ENCODE results near the gene SGPL1. TPM values are rescaled to one million over a fixed set of nuclear protein-coding genes. Genes with fewer than 3 reads are reported as not detected.

SGPL1 gene
- total RNA-seq, 5 donors from 2014 or later (not counting 1 experiment from before 2014, with no cell fraction given): 25.0 to 36.8 (median 27.9) TPM

GRCh38 chr10:70872291-70872690 lies 56.5 kb downstream of the SGPL1 start:
- H3K27ac Mint-ChIP-seq: no peak overlapping the region
- 97% methylated on average over 5 of the region's 7 CpGs for WGBS (ENCODE audit: insufficient coverage)
- DNase-seq (no peak), ATAC-seq (replicated peaks in 1 of 4) (no peak)
- no peak overlapping the region for H3K4me3 Mint-ChIP-seq
- Histone ChIP-seq H3K36me3 (ENCODE audit: control insufficient read depth in 2 of 2, extremely low read depth in 1 of 2, insufficient read depth in 1 of 2, low read length in 1 of 2) (peaks cover 23 to 44% of the 10 kb centered on the region in 2 donors), H3K4me1 (ENCODE audit: control insufficient read depth in 1 of 2, extremely low read depth in 1 of 2, insufficient read depth in 2 of 2, low read length in 2 of 2) (no peaks in the 10 kb centered on the region), H3K27ac (ENCODE audit: low read length) (no peak overlapping the region), H3K27me3 (replicated peaks in 1 of 2; ENCODE audit: control insufficient read depth in 2 of 2, extremely low read depth in 1 of 2, insufficient read depth in 2 of 2, low read length in 1 of 2) (no peaks in the 10 kb centered on the region), H3K9me3 (no peaks in the 10 kb centered on the region), H3K4me3 (ENCODE audit: control insufficient read depth in 1 of 2, extremely low read depth in 1 of 2, low read length in 1 of 2) (no peak overlapping the region)
- ChIA-PET POLR2A (interaction anchor here (0.5 to 0.7 kb wide), 2 partner anchors 665 to 1297 kb away, joined by 3 to 4 read pairs; no protein-coding TSS in a partner anchor), CTCF (interaction anchor here in 1 of 2 donors (0.6 to 0.7 kb wide), 2 partner anchors 15 to 304 kb away, joined by 3 read pairs; no protein-coding TSS in a partner anchor)
- H3K27me3 Mint-ChIP-seq: no peaks in the 10 kb centered on the region
- no peaks in the 10 kb centered on the region for H3K9me3 Mint-ChIP-seq
- H3K4me1 Mint-ChIP-seq: no peaks in the 10 kb centered on the region
- H3K36me3 Mint-ChIP-seq: peaks cover 48% of the 10 kb centered on the region

DNA sequence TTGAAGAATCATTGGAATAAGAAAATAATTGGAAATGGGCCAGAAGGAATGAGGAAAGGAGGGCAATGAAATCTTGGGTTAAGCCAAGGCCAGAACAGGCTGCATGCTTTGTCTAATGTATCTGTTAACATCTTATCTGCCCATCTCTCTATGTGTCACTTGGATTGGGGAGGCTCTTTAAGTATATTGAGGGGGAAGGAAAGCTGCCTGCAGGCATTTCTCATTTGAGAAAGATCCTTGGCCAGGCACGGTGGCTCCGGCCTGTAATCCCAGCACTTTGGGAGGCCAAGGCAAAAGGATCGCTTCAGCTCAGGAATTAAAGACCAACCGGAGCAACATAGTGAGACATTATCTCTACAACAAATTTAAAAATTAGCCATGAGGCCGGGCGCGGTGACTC lies 58.3 kb downstream of the SGPL1 start:
- Histone ChIP-seq H3K27me3 (replicated peaks in 1 of 2; ENCODE audit: control insufficient read depth in 2 of 2, extremely low read depth in 1 of 2, insufficient read depth in 2 of 2, low read length in 1 of 2) (no peaks in the 10 kb centered on the region), H3K4me3 (ENCODE audit: control insufficient read depth in 1 of 2, extremely low read depth in 1 of 2, low read length in 1 of 2) (no peak overlapping the region), H3K9me3 (no peaks in the 10 kb centered on the region), H3K27ac (ENCODE audit: low read length) (no peak overlapping the region), H3K36me3 (ENCODE audit: control insufficient read depth in 2 of 2, extremely low read depth in 1 of 2, insufficient read depth in 1 of 2, low read length in 1 of 2) (peaks cover 27 to 54% of the 10 kb centered on the region in 2 donors), H3K4me1 (ENCODE audit: control insufficient read depth in 1 of 2, extremely low read depth in 1 of 2, insufficient read depth in 2 of 2, low read length in 2 of 2) (no peaks in the 10 kb centered on the region)
- CTCF ChIA-PET: no interaction called here
- POLR2A ChIA-PET: interaction anchor here in 1 of 2 donors (0.5 kb wide), 1 partner anchor 55 kb away, joined by 7 read pairs; no protein-coding TSS in a partner anchor
- H3K4me1 Mint-ChIP-seq: no peaks in the 10 kb centered on the region
- no peak overlapping the region for H3K4me3 Mint-ChIP-seq
- peak overlapping the region in 1 of 2 donors; percentile 56 for H3K27ac Mint-ChIP-seq
- DNase-seq: no peak
- H3K27me3 Mint-ChIP-seq: no peaks in the 10 kb centered on the region
- no peaks in the 10 kb centered on the region for H3K9me3 Mint-ChIP-seq
- peaks cover 47% of the 10 kb centered on the region for H3K36me3 Mint-ChIP-seq
- 98% methylated on average over 4 of the region's 7 CpGs for WGBS (ENCODE audit: insufficient coverage)
- ATAC-seq (replicated peaks in 1 of 4): no peak

DNA sequence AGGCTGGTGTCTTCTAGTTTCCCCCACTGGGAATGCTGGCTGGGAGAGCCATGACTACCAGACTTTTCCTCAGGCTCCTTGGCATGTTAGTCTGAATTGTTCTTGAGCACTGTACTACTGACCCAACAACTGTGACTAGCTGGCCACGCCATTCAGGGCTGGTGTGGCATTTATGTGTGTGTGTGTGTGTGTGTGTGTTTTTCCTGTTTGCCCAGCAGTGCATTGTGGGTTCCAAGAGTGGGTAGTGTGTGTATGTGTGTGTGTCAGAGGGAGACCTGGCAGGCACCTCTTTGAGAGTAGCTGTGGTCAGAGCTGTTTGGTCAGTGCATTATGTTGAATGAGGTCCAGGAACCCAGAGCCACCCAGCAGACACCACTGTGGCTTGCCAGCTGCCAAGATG lies 63.5 kb downstream of the SGPL1 start:
- DNase-seq (no peak), ATAC-seq (replicated peaks in 1 of 4) (no peak)
- Histone ChIP-seq H3K36me3 (ENCODE audit: control insufficient read depth in 2 of 2, extremely low read depth in 1 of 2, insufficient read depth in 1 of 2, low read length in 1 of 2) (peaks cover 24 to 38% of the 10 kb centered on the region in 2 donors), H3K27me3 (replicated peaks in 1 of 2; ENCODE audit: control insufficient read depth in 2 of 2, extremely low read depth in 1 of 2, insufficient read depth in 2 of 2, low read length in 1 of 2) (no peaks in the 10 kb centered on the region), H3K27ac (ENCODE audit: low read length) (no peak overlapping the region), H3K4me3 (ENCODE audit: control insufficient read depth in 1 of 2, extremely low read depth in 1 of 2, low read length in 1 of 2) (no peak overlapping the region), H3K4me1 (ENCODE audit: control insufficient read depth in 1 of 2, extremely low read depth in 1 of 2, insufficient read depth in 2 of 2, low read length in 2 of 2) (no peaks in the 10 kb centered on the region), H3K9me3 (no peaks in the 10 kb centered on the region)
- ChIA-PET POLR2A (no interaction called here), CTCF (interaction anchor here (0.7 to 1.5 kb wide), 2 partner anchors 9 to 66 kb away, joined by 3 to 6 read pairs; no protein-coding TSS in a partner anchor)
- 67% methylated on average over 1 of the region's 1 CpG for WGBS (ENCODE audit: insufficient coverage)
- Mint-ChIP-seq H3K27ac (no peak overlapping the region), H3K36me3 (peaks cover 26% of the 10 kb centered on the region), H3K27me3 (no peaks in the 10 kb centered on the region), H3K9me3 (no peaks in the 10 kb centered on the region), H3K4me1 (peaks cover 2 to 6% (median 4%) of the 10 kb centered on the region in 3 donors), H3K4me3 (no peak overlapping the region)

DNA sequence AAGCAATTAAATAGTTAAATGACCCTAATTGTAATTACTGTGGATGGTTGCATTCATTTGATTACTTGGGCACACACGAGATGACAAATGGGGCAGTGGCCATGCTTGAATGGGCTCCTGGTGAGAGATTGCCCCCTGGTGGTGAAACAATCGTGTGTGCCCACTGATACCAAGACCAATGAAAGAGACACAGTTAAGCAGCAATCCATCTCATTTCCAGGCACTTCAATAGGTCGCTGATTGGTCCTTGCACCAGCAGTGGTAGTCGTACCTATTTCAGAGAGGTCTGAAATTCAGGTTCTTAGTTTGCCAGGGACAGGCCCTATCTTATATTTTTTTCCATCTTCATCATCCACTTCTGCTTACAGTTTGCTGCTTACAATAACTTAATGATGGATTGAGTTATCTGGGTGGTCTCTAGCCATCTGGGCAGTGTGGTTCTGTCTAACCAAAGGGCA lies 64.4 kb downstream of the SGPL1 start:
- Histone ChIP-seq H3K27me3 (replicated peaks in 1 of 2; ENCODE audit: control insufficient read depth in 2 of 2, extremely low read depth in 1 of 2, insufficient read depth in 2 of 2, low read length in 1 of 2) (no peaks in the 10 kb centered on the region), H3K4me1 (ENCODE audit: control insufficient read depth in 1 of 2, extremely low read depth in 1 of 2, insufficient read depth in 2 of 2, low read length in 2 of 2) (no peaks in the 10 kb centered on the region), H3K4me3 (ENCODE audit: control insufficient read depth in 1 of 2, extremely low read depth in 1 of 2, low read length in 1 of 2) (no peak overlapping the region), H3K27ac (ENCODE audit: low read length) (no peak overlapping the region), H3K9me3 (no peaks in the 10 kb centered on the region), H3K36me3 (ENCODE audit: control insufficient read depth in 2 of 2, extremely low read depth in 1 of 2, insufficient read depth in 1 of 2, low read length in 1 of 2) (peaks cover 22 to 43% of the 10 kb centered on the region in 2 donors)
- ATAC-seq (replicated peaks in 1 of 4) (peak; percentile 68 to 94 (median 87)), DNase-seq (peak; percentile 31 to 87 (median 68))
- 8% methylated on average over 2 of the region's 4 CpGs for WGBS (ENCODE audit: insufficient coverage)
- peaks cover 30% of the 10 kb centered on the region for H3K36me3 Mint-ChIP-seq
- no peaks in the 10 kb centered on the region for H3K9me3 Mint-ChIP-seq
- H3K4me1 Mint-ChIP-seq: peaks cover 2 to 6% (median 4%) of the 10 kb centered on the region in 3 donors
- H3K27ac Mint-ChIP-seq: no peak overlapping the region
- ChIA-PET CTCF (interaction anchor here in 1 of 2 donors (0.8 to 0.9 kb wide), 2 partner anchors 15 to 70 kb away, joined by 3 read pairs; no protein-coding TSS in a partner anchor), POLR2A (no interaction called here)
- H3K27me3 Mint-ChIP-seq: no peaks in the 10 kb centered on the region
- H3K4me3 Mint-ChIP-seq: no peak overlapping the region

GRCh38 chr10:70884741-70885140 lies 69.0 kb downstream of the SGPL1 start:
- ATAC-seq (replicated peaks in 1 of 4): no peak
- no peak overlapping the region for H3K27ac ChIP-seq (ENCODE audit: low read length)
- Mint-ChIP-seq H3K4me3 (no peak overlapping the region), H3K36me3 (peaks cover 12% of the 10 kb centered on the region), H3K4me1 (peaks cover 8 to 19% (median 12%) of the 10 kb centered on the region in 3 donors), H3K27me3 (no peaks in the 10 kb centered on the region), H3K9me3 (no peaks in the 10 kb centered on the region), H3K27ac (no peak overlapping the region)
- CTCF ChIA-PET: interaction anchor here in 1 of 2 donors (0.7 kb wide), 1 partner anchor 49 kb away, joined by 3 read pairs; no protein-coding TSS in a partner anchor
- H3K9me3 ChIP-seq: no peaks in the 10 kb centered on the region
- POLR2A ChIA-PET: no interaction called here
- no peak for DNase-seq
- WGBS (ENCODE audit: insufficient coverage): no CpG with 5 or more reads among the region's 1 CpG
- H3K4me3 ChIP-seq (ENCODE audit: control insufficient read depth in 1 of 2, extremely low read depth in 1 of 2, low read length in 1 of 2): no peak overlapping the region
- H3K4me1 ChIP-seq (ENCODE audit: control insufficient read depth in 1 of 2, extremely low read depth in 1 of 2, insufficient read depth in 2 of 2, low read length in 2 of 2): peaks cover 0 to 12% of the 10 kb centered on the region in 2 experiments
- H3K36me3 ChIP-seq (ENCODE audit: control insufficient read depth in 2 of 2, extremely low read depth in 1 of 2, insufficient read depth in 1 of 2, low read length in 1 of 2): peaks cover 0 to 13% of the 10 kb centered on the region in 2 donors
- no peaks in the 10 kb centered on the region for H3K27me3 ChIP-seq (replicated peaks in 1 of 2; ENCODE audit: control insufficient read depth in 2 of 2, extremely low read depth in 1 of 2, insufficient read depth in 2 of 2, low read length in 1 of 2)

- Mint-ChIP-seq H3K36me3 (peaks cover 12% of the 10 kb centered on the region), H3K4me1 (peaks cover 4 to 16% (median 10%) of the 10 kb centered on the region in 3 donors), H3K9me3 (no peaks in the 10 kb centered on the region), H3K27me3 (no peaks in the 10 kb centered on the region), H3K4me3 (no peak overlapping the region), H3K27ac (no peak overlapping the region)
- ChIA-PET POLR2A (no interaction called here), CTCF (no interaction called here)
- Histone ChIP-seq H3K9me3 (no peaks in the 10 kb centered on the region), H3K4me1 (ENCODE audit: control insufficient read depth in 1 of 2, extremely low read depth in 1 of 2, insufficient read depth in 2 of 2, low read length in 2 of 2) (peaks cover 0 to 12% of the 10 kb centered on the region in 2 experiments), H3K27ac (ENCODE audit: low read length) (no peak overlapping the region), H3K27me3 (replicated peaks in 1 of 2; ENCODE audit: control insufficient read depth in 2 of 2, extremely low read depth in 1 of 2, insufficient read depth in 2 of 2, low read length in 1 of 2) (no peaks in the 10 kb centered on the region), H3K4me3 (ENCODE audit: control insufficient read depth in 1 of 2, extremely low read depth in 1 of 2, low read length in 1 of 2) (no peak overlapping the region), H3K36me3 (ENCODE audit: control insufficient read depth in 2 of 2, extremely low read depth in 1 of 2, insufficient read depth in 1 of 2, low read length in 1 of 2) (peaks cover 0 to 13% of the 10 kb centered on the region in 2 donors)
- 65% methylated on average over 2 of the region's 4 CpGs for WGBS (ENCODE audit: insufficient coverage)
- no peak for DNase-seq
- no peak for ATAC-seq (replicated peaks in 1 of 4)
Measured at GRCh38 chr10:70885481-70885880, 69.7 kb downstream of the SGPL1 start.

Measured in T-cell (primary cell).